Measurements from ENCODE around the gene B3GNT9.

Gene B3GNT9

DNA sequence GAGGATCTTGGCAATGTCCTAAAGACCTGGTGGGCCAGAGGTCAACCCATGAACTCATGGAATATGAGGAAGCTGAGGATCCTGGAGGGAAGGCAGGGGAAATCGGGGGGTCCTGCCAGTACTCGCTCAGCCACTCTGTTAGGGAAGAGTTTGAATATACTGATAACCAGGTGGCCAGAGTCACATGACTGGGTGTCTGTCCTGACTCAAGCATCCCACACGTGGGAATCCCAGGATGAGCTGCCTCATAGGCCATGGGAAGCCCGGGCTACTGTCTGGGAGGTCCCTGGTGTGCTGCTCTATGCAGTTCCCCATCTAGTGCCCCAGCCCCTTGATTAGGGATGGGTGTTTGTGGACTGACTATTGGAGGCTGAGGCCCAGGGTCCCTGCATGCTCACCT lies 37.5 kb upstream of the B3GNT9 start:
- CTCF ChIA-PET = no interaction called here
- TF ChIP-seq, protein P1, sequence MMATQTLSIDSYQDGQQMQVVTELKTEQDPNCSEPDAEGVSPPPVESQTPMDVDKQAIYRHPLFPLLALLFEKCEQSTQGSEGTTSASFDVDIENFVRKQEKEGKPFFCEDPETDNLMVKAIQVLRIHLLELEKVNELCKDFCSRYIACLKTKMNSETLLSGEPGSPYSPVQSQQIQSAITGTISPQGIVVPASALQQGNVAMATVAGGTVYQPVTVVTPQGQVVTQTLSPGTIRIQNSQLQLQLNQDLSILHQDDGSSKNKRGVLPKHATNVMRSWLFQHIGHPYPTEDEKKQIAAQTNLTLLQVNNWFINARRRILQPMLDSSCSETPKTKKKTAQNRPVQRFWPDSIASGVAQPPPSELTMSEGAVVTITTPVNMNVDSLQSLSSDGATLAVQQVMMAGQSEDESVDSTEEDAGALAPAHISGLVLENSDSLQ (IDR thresholded peaks at IDR 0.05) = no peak
- TF ChIP-seq NFRKB (IDR thresholded peaks at IDR 0.05) (no peak), FOXK2 (IDR thresholded peaks at IDR 0.05) (no peak), BHLHE40 (IDR thresholded peaks at IDR 0.05; ENCODE audit: borderline replicate concordance) (no peak), ELF4 (IDR thresholded peaks at IDR 0.05) (no peak)
- no peak for DNase-seq (ENCODE audit: extremely low spot score)
- POLR2A ChIA-PET = no interaction called here

DNA sequence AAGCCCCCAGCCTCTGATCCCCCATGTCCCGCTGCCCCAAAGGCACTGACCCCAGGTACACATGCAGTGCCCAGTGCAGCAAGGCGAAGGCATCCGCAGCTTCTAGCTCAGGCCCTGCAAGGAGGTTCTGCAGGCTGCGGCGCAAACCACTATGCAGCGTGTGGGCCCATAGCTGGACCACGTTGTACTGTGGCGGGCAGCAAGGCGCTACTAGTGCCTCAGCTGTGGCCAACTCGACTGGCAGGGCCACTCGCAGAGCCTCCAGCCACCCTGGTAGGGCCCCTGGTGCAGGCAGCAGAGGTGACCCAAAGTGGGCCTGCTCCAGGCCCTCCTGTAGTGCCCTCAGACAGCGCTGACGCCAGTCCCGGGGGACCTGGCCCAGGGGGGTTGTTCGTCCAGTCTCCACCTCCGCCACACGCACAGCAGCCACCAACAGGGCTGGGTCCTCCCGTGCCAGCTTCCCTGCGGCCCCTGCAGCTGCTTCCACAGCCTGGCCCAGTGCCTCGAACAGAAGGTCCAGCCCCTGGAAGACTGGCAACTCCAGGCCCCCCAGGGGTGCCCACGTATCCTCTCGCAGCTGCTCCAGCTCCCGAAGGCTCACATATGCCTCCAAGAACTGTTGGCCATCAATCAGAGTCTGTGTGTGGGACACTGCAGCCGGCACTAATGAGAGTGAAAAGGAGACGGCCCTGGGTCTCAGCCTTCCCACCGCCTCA lies 36.5 kb upstream of the B3GNT9 start:
- ChIA-PET POLR2A (no interaction called here), CTCF (interaction anchor here (1.4 kb wide), 1 partner anchor 18 kb away, joined by 4 read pairs; no protein-coding TSS in a partner anchor)
- no peak for TF ChIP-seq FOXM1 (IDR thresholded peaks at IDR 0.05; ENCODE audit: borderline replicate concordance)
- TF ChIP-seq LEF1 (IDR thresholded peaks at IDR 0.05; ENCODE audit: borderline replicate concordance) = no peak
- no peak for TF ChIP-seq BHLHE40 (IDR thresholded peaks at IDR 0.05; ENCODE audit: borderline replicate concordance)
- TF ChIP-seq CTBP1 (IDR thresholded peaks at IDR 0.05; ENCODE audit: borderline replicate concordance) = no peak
- TF ChIP-seq ARNT (IDR thresholded peaks at IDR 0.05) = no peak
- TF ChIP-seq, protein P1 (IDR thresholded peaks at IDR 0.05) = no peak
- TF ChIP-seq TARDBP (IDR thresholded peaks at IDR 0.05) = no peak
- no peak for TF ChIP-seq SP1 (IDR thresholded peaks at IDR 0.05)
- TF ChIP-seq SUZ12 (IDR thresholded peaks at IDR 0.05) = no peak
- no peak for TF ChIP-seq L3MBTL2 (conservative IDR thresholded peaks at IDR 0.05)
- no peak for TF ChIP-seq FOXK2 (IDR thresholded peaks at IDR 0.05)
- no peak for TF ChIP-seq ZNF384 (IDR thresholded peaks at IDR 0.05)
- TF ChIP-seq ELF4 (IDR thresholded peaks at IDR 0.05) = no peak
- no peak for TF ChIP-seq HDGF (IDR thresholded peaks at IDR 0.05; ENCODE audit: borderline replicate concordance)
- no peak for TF ChIP-seq FOXA1 (IDR thresholded peaks at IDR 0.05)
- no peak for TF ChIP-seq NFRKB (IDR thresholded peaks at IDR 0.05)
- DNase-seq (ENCODE audit: extremely low spot score) = no peak

DNA sequence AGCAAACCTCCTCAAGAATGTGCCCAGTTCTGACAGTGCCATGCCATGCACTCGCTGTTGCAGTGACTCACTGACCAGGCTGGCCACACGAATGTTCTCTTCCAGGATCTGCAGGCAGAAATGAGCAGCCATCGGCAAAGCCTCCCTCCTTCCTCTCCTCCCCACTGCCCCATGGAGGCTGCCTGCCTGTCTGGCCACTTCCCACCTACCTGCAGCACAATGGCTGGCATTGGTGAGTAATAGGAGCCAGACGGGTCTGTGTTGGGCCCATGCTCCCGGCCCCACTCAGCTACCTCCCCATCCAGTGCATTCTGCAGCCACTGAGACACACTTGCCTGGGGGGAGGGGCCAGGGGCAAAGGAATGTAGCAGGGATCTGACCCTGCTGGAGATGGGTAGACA lies 35.8 kb upstream of the B3GNT9 start:
- CTCF ChIA-PET = interaction anchor here (1.4 kb wide), 1 partner anchor 17 kb away, joined by 4 read pairs; no protein-coding TSS in a partner anchor
- TF ChIP-seq FOXM1 (IDR thresholded peaks at IDR 0.05; ENCODE audit: borderline replicate concordance) (no peak), BHLHE40 (IDR thresholded peaks at IDR 0.05; ENCODE audit: borderline replicate concordance) (no peak), FOXK2 (IDR thresholded peaks at IDR 0.05) (no peak), SP1 (IDR thresholded peaks at IDR 0.05) (no peak)
- no peak for DNase-seq (ENCODE audit: extremely low spot score)
- POLR2A ChIA-PET = interaction anchor here (1.0 kb wide), 1 partner anchor 20 kb away, joined by 3 read pairs; no protein-coding TSS in a partner anchor

DNA sequence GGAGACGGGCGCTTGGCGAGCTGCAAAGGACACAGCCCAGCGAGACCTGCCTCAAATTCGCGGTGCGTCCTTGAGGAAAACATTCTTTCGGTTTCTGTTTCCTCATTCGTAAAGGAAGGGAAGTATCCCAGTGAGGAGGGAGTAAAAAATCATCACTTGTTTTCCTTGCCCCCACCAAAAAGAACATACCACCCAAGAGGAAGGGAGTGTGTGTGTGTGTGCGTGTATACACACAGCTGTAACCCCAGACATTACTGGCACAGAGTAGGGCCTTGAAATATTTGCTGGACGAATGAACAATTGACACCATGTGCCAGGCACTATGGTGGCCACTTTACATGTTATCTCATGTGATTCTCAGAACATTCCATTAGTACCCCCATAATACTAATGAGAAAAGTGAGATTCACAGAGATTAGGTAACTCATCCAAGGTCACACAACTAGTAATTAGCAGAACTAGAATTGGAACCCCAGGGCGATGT lies 34.9 kb upstream of the B3GNT9 start:
- CTCF ChIA-PET = interaction anchor here (0.5 to 1.0 kb wide), 5 partner anchors 12 to 227 kb away, joined by 3 to 5 read pairs (median 4); no protein-coding TSS in a partner anchor
- no peak for DNase-seq (ENCODE audit: extremely low spot score)
- TF ChIP-seq L3MBTL2 (conservative IDR thresholded peaks at IDR 0.05) (no peak), HDGF (IDR thresholded peaks at IDR 0.05; ENCODE audit: borderline replicate concordance) (no peak), SP1 (IDR thresholded peaks at IDR 0.05) (no peak), ARNT (IDR thresholded peaks at IDR 0.05) (no peak), ELF4 (IDR thresholded peaks at IDR 0.05) (no peak), ZNF384 (IDR thresholded peaks at IDR 0.05) (no peak), LEF1 (IDR thresholded peaks at IDR 0.05; ENCODE audit: borderline replicate concordance) (no peak), SUZ12 (IDR thresholded peaks at IDR 0.05) (no peak), NFRKB (IDR thresholded peaks at IDR 0.05) (no peak), FOXK2 (IDR thresholded peaks at IDR 0.05) (no peak), FOXA1 (IDR thresholded peaks at IDR 0.05) (no peak), TARDBP (IDR thresholded peaks at IDR 0.05) (no peak), BHLHE40 (IDR thresholded peaks at IDR 0.05; ENCODE audit: borderline replicate concordance) (no peak), CTBP1 (IDR thresholded peaks at IDR 0.05; ENCODE audit: borderline replicate concordance) (no peak), FOXM1 (IDR thresholded peaks at IDR 0.05; ENCODE audit: borderline replicate concordance) (no peak)
- TF ChIP-seq, protein P1 (IDR thresholded peaks at IDR 0.05) = no peak
- POLR2A ChIA-PET = interaction anchor here (0.7 to 1.5 kb wide), 4 partner anchors 21 to 168 kb away, joined by 3 to 5 read pairs (median 3); no protein-coding TSS in a partner anchor

DNA sequence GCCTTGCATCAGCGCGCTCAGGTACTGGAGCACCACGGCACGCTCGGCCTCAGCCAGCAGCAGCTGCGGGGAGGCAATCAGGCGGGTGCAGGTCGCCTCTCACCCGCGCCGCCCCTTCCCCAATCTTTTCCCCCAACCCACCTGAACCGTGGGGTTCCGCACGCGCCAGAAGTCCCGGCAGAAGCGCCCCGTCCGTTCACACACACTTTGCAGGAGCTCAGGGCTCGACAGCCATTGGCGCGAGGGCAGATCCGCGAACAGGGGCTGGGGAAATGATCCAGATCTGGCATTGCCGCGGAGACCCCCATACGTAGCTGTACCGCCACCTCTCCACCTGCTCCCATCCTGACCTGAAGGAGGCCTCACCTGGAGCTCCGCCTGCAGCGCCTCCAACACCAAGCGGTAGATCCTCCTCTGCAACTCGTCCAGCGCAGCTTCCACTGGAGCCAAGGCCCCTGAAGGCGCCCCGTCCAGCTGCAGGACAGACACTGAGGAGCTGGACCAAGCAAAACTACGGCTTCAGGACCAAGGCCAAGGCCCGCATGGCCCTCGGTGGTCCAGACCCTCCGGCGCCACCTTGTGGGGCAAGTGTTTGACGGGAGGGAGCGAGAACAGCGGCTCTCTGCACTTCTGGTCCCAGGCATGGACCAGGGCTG lies 34.3 kb upstream of the B3GNT9 start:
- TF ChIP-seq FOXA1 (IDR thresholded peaks at IDR 0.05) (no peak), NFRKB (IDR thresholded peaks at IDR 0.05) (no peak), FOXK2 (IDR thresholded peaks at IDR 0.05) (no peak), CTBP1 (IDR thresholded peaks at IDR 0.05; ENCODE audit: borderline replicate concordance) (no peak), SP1 (IDR thresholded peaks at IDR 0.05) (no peak), BHLHE40 (IDR thresholded peaks at IDR 0.05; ENCODE audit: borderline replicate concordance) (no peak), ZNF384 (IDR thresholded peaks at IDR 0.05) (no peak), SUZ12 (IDR thresholded peaks at IDR 0.05) (no peak), LEF1 (IDR thresholded peaks at IDR 0.05; ENCODE audit: borderline replicate concordance) (no peak), HDGF (IDR thresholded peaks at IDR 0.05; ENCODE audit: borderline replicate concordance) (no peak), TARDBP (IDR thresholded peaks at IDR 0.05) (no peak), L3MBTL2 (conservative IDR thresholded peaks at IDR 0.05) (no peak), ARNT (IDR thresholded peaks at IDR 0.05) (no peak)
- TF ChIP-seq, protein P1 (IDR thresholded peaks at IDR 0.05) = no peak
- ChIA-PET POLR2A (interaction anchor here (0.7 to 1.5 kb wide), 3 partner anchors 26 to 167 kb away, joined by 3 to 5 read pairs (median 3); no protein-coding TSS in a partner anchor), CTCF (interaction anchor here (0.5 to 1.2 kb wide), 7 partner anchors 12 to 280 kb away, joined by 3 to 5 read pairs (median 3); no protein-coding TSS in a partner anchor)
- DNase-seq (ENCODE audit: extremely low spot score) = peak; percentile 78
